Eye (tissue), 1 donor: ENCODE data around the gene SH2D2A.

Experiments
- DNase-seq: peaks from one replicate; pipeline ENCODE4 v3.0.0-alpha.2; 2015

SH2D2A gene

DNA sequence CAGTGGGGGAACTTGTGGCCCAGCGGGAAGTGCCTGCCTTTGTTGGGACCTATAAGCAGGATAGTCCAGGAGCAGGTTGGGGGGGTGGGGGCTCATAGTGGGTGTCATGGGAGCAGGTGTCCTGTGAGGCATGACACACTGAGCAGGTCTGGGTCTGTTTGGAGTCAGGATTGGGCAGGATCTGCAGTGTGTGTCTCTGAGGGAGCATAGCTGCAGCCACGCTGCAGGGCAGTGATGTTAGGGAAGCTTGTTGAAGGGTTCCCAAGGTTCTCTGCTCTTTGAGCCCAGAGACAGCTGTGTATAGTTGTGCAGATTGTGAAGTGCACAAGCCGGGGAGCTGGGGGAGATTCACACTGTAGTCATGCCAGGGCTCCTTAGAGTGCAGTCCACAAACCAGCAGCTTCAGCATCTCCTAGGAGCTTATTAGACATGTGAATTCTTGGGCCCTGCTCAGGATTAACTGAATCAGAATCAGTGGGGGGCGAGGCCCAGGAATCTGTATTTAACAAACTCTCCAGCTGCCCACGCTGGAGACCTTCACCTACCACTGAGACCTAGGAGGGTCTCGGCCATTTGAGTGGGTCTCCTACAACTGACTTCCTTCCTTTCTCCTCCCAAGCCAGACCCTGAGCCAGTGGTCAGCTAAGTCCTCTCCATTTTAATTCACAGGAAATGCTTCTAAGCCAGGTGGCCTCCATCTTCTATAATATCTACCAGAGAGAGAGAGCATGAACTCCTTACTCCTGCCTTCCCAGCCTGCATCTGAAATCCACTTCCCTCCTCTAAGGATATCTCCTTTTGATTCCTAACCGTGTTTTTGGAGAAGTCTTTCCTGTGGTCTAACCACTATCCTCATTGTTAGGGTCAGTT lies 31.2 kb upstream of the SH2D2A start:
- no peak for DNase-seq

DNA sequence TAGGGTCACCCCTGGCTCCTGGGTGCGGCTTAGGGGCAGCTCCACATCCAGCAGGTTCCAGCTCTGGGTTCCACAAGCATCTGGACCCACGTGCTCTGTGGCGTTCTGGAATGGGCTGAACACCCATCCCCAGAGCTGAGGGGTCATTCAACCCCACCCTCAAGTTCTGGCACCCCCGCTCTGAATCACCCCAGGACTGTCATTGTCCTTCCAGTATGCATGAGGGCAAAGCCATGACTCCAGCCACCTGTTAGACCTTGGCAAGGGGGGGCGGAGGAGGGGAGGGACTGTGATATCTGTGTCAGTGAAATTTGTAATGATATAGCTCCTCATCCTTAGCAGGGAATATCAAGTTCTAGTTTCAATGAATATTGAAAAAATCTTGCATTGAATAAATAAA lies 30.0 kb upstream of the SH2D2A start:
- no peak for DNase-seq

DNA sequence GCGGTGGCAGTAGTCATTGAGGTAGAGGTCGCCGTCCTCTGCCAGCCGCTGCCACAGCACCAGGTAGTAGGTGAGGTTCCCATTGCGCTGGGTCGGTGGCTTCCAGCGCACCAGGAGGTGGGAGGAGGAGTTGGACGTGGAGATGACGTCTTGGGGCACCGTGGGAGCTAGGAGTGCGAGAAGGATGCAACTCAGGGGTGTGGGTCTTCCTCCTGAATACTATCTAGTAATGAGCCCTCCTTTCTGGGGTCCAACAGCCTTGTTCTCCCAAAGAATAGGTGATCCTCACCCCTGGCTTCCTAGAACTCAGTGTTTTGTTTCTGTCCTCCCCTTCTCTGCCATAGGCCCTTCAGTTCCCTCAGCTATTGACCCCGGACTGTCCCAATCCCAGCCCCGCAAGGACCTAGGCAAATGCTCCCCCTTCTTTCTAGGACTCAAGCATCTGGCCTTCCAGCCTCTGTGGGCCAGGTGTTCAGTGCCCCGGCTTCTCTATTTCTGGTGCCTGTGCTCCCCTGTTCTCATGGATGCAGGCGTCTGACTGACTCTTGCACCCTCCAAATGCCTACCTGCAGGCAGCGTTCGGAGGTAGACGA lies 29.4 kb upstream of the SH2D2A start:
- no peak for DNase-seq

GRCh38 chr1:156845055-156845952 lies 28.7 kb upstream of the SH2D2A start:
- DNase-seq, result peak; percentile 44

- DNase-seq, result no peak
Observed at GRCh38 chr1:156844638-156845037, 28.0 kb upstream of the SH2D2A start.

- no peak for DNase-seq
Observed at GRCh38 chr1:156844102-156844501, 27.5 kb upstream of the SH2D2A start.

DNA sequence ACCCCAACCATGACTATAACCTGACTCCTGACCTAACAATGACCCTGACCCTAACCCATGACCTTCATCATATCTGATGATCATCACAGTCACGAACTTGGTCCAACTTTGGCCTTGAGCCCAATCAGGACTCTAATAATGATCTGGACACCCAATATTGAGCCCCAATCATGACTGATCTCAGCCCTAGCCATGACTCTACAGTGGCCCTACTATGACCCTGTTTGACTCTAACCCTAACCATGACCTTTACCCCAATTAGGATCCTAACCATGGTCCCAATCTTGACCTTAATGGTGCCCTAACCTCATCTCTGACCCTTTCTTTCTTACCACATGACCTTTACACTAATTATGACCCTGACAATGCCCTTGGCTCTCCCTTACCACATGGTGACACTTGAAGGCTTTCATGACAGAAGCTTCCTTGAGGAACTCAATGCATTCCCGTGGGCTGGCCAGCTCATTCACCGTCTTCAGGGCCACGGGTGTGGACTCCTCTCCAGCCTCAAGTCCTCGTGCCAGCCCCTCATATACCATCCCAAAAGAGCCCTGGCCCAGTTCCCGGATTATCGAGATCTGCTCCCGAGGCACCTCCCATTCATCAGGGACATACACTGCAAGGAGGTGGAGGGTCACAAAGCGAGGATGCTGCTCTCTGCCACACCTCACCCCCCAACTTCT lies 26.1 kb upstream of the SH2D2A start:
- DNase-seq, result no peak

DNA sequence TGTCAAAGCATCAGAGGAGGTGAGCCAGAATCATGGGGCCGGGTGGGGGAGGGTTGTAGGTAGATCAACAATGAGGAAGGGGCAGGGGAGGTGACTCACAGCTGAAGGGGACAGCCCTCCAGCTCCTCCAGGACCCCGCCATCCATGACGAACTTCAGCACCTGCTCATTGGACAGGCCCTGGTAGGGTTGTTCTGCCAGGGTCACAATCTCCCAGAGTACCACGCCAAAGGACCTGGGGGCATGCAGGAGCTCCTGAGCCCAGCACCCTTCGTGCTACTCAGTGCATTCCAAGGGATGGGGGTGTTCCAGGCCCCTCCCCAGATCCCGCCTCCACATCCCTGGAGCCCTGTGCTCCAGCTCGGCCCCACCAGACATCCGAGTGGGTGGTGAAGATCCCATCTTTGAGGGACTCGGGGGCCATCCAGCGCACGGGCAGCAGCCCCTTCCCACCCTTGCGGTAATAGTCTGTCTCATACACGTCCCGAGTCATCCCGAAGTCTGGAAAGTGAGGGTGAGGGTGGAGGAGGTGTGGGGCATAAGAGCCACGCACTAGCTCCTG lies 24.7 kb upstream of the SH2D2A start:
- DNase-seq, result no peak

DNA sequence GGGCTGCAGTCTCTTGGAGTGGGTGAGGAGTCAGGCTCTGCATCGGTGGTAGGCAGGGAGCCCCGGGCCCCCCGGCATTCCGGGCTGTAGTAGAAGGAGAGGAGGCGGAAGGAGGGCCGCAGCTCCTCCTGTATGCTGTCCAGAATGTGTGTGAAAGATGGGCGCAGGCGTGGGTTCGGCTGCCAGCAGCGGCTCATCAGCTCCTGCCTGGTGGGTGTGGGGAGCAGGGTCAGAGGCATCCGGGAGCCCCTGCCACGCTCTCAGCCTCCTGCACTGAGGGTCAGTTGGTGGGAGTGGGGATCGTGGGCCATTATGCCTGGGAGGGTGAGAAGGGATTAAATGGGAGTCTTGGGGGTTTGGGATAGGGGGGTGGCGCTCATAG lies 24.2 kb upstream of the SH2D2A start:
- DNase-seq, result no peak

DNA sequence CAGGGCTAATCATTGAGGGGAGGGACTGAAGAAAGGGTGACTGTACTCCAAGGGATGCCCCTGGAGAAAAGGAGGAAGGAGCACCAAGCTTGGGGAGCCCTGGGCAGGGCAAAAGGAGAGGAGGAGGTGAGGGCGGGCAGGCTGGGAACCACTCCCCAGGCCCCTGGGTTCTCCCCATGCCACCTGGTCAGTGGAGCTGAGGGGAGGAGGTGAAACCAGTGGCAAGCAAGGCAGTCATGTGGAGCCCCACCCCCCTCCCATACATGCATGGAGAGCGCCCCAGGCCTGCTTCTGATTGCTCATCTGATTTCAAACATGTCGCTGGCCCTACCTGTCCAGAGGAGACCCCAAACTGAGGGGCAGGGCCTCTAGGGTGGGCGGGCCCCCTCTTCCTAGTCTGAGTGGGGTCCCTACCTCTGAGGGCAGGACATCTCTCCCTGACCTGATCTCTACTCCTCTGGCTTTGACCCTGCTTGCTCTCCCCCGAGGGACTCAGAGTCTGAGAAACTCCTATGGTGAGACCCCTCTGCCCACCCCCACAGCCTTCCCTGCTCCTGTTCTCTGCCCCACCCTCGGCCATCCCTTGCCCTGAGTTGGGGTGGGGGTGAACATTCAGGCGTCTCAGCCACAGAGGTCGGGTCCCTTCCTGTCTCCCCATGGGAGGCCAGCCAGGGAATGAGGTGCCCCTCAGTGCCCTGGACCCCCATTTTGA lies 23.7 kb upstream of the SH2D2A start:
- DNase-seq, result no peak

DNA sequence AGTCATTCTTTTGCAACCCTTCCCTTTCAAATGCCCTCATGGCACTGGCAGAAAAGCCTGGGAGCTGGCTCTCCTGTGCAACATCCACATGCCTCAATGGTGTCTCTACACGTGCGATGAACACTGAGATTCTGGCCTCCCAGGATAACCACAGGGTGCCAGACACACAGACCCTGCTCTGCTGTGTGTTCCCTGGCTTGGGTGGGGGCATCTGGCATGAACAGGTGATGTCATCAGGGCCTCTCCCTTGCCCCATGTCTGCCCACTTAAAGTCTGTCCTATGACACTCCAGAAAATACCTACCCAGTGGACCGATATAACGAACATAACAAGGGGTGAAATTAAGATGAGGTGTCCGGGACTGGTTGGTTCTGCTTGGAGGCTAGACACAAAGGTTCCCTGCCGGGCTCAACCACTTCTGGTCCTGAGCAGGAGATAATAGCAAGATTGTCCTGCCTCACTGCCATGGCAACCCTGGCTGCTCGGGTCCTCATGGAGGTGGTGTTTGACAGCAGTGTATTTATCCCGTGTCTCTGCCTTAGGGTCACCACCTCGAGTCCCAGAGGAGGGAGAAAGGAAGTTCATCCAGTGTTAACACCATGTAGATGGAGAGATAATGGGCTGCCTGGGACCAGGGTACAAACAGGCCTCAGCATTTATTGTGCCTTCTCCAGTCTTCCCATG lies 22.9 kb upstream of the SH2D2A start:
- DNase-seq, result peak; percentile 54

GRCh38 chr1:156838972-156839371 lies 22.3 kb upstream of the SH2D2A start:
- peak; percentile 79 for DNase-seq

DNA sequence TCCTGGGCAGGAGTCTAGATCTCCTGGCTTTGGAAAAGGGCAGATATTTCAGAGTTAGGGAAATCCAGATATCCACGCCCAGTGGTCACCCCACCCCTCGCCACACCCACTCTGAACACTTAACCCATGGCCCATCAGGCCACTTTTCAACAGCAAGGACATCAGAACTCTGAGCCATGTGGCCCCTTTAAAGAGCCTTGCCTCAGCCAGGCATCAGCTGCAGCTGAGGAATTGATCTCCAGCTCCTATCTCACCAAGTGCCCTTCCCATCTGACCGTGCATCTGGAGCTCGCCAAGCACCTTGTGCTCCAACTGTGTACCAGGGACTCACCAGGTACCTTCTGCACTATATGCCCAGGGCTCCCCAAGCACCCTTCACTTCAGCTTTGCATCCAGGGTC lies 20.2 kb upstream of the SH2D2A start:
- no peak for DNase-seq

DNA sequence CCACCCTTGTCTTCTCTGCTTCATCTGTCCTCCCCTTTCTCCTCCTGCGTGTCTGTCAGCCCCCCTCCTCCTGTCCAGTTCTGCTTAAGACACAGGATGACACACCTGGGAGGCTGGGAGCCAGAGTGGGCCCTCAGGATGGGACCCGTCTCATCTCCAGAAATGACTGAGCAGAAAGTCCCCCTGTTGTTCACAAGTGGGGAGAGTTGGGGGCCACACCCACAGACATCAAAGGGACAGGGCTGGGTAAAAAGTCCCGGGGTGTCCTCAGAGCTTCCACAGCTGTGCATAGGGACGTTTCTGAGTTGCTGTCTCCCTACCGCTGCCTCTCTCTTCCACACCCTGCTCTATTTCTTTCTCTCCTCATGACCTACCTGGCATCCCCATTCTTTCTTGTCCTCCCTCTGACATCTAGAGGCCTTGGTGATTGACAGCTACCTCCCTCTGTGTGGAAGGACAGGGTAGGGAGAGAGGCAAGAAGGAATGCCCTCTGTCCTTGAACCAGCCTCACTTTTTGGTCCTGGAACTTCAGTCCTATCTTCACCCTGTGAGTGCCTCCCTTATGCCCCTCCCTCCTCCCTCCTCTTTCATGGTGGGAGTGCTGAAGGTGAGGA lies 19.5 kb upstream of the SH2D2A start:
- no peak for DNase-seq

DNA sequence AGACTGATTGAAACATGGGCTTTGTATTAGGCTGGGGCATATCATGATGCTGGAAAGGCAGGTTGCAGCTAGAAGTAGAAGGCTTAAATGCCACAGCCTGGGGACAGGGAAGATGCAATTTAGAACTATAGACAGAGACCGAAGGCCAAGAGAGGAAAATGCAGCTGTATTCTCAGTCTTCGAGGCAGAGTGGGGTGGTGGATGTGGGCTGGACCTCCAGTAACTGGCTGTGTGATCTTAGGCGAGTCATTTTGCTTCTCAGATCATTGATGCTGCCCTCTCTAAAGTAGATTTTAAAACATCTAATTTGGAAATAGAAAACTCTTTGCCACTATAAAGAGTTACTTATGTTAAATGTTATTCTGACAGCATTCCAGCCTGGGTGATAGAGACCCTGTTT lies 17.7 kb upstream of the SH2D2A start:
- no peak for DNase-seq

GRCh38 chr1:156833603-156834002 lies 17.0 kb upstream of the SH2D2A start:
- no peak for DNase-seq

- DNase-seq, result no peak
Observed at GRCh38 chr1:156832434-156832833, 15.8 kb upstream of the SH2D2A start.

GRCh38 chr1:156828400-156829124 lies 11.9 kb upstream of the SH2D2A start:
- DNase-seq, result no peak

DNA sequence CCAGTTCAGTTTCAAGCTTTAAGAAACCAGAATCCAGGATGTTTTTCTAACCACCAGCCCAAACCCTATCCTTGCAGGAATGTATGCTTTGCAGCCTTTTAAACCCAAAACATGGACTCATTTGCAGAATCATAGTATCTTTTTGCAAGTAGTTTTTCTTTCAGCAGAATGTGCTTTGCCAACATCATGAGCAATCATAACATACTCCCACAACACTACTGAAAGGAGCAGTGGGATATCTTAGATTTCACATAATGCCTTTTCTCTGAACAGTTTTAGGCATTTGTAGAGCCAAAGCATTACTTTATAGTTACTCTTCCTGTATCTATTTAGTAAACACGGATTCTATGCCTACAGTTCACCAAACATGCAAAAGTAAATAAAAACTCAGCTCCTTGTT lies 10.0 kb upstream of the SH2D2A start:
- DNase-seq, result no peak

DNA sequence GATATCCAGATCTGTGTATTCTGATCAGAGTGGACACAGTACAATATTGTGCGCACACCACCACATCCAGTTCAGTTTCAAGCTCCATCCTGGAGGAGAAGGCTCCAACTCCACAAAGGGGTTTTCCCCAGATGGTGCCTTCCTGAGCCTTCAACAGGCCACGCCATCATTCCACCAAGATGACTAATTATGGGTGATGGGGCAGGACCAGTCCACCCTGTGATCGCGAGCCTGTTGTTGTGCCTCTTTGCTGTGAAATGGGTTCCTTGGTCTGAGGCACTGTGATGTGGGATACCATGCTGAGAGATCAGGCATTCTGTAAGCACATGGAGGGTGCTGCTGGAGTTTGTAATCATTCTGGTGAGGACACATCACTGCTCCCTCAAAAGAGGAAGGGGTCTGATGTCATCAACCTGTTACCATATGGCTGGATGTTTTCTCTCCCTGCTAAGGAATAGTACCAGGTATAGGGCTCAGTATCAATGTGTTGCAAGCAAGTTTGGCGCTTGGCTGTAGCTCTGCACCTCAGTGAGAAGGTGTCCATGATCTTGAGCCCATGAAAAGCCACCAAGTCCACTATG lies 6.7 kb upstream of the SH2D2A start:
- DNase-seq, result no peak
